ENCODE measurements around the gene SLC44A3.

SLC44A3 gene

GRCh38 chr1:94878329-94878728 lies 58.2 kb downstream of the SLC44A3 start:
- no peak for DNase-seq

GRCh38 chr1:94883691-94884090 lies 63.5 kb downstream of the SLC44A3 start:
- DNase-seq = peak; percentile 36

GRCh38 chr1:94884106-94884505 lies 63.9 kb downstream of the SLC44A3 start:
- DNase-seq = no peak

- no peak for DNase-seq
Measured at GRCh38 chr1:94884507-94884906, 64.3 kb downstream of the SLC44A3 start.

- no peak for DNase-seq
Measured at GRCh38 chr1:94886361-94886760, 66.2 kb downstream of the SLC44A3 start.

- DNase-seq = no peak
Measured at GRCh38 chr1:94887106-94887505, 66.9 kb downstream of the SLC44A3 start.

GRCh38 chr1:94887603-94888171 lies 67.5 kb downstream of the SLC44A3 start:
- no peak for DNase-seq

GRCh38 chr1:94888201-94888600 lies 68.0 kb downstream of the SLC44A3 start:
- DNase-seq = no peak

GRCh38 chr1:94892604-94893254 lies 72.6 kb downstream of the SLC44A3 start:
- no peak for DNase-seq

- DNase-seq = no peak
Measured at GRCh38 chr1:94894630-94895029, 74.5 kb downstream of the SLC44A3 start.

GRCh38 chr1:94895518-94895917 lies 75.4 kb downstream of the SLC44A3 start:
- DNase-seq = no peak

- DNase-seq = no peak
Measured at GRCh38 chr1:94898491-94899385, 78.6 kb downstream of the SLC44A3 start.

- no peak for DNase-seq
Measured at GRCh38 chr1:94899756-94900155, 79.6 kb downstream of the SLC44A3 start.

GRCh38 chr1:94901841-94902240 lies 81.7 kb downstream of the SLC44A3 start:
- DNase-seq = no peak

- DNase-seq = no peak
Measured at GRCh38 chr1:94903280-94904009, 83.3 kb downstream of the SLC44A3 start.

- DNase-seq = no peak
Measured at GRCh38 chr1:94905207-94905606, 85.0 kb downstream of the SLC44A3 start.

- DNase-seq = no peak
Measured at GRCh38 chr1:94906382-94906781, 86.2 kb downstream of the SLC44A3 start.

GRCh38 chr1:94907136-94907535 lies 87.0 kb downstream of the SLC44A3 start:
- no peak for DNase-seq

GRCh38 chr1:94908190-94908589 lies 88.0 kb downstream of the SLC44A3 start:
- no peak for DNase-seq

- no peak for DNase-seq
Measured at GRCh38 chr1:94908965-94909364, 88.8 kb downstream of the SLC44A3 start.

GRCh38 chr1:94909486-94909885 lies 89.3 kb downstream of the SLC44A3 start:
- DNase-seq = no peak

- no peak for DNase-seq
Measured at GRCh38 chr1:94912263-94913184, 92.4 kb downstream of the SLC44A3 start.
